ENCODE measurements around the gene KRTAP10-6. TPM values are rescaled to one million over a fixed set of nuclear protein-coding genes. Genes with fewer than 3 reads are reported as not detected.

Gene KRTAP10-6
- total RNA-seq, 1 experiment from 2014 or later = not detected

- ATAC-seq (no peak), DNase-seq (no peak)
- H3K27me3 ChIP-seq (ENCODE audit: low read length) = no peaks in the 10 kb centered on the region
- H3K36me3 ChIP-seq (ENCODE audit: low read depth, low read length) = no peaks in the 10 kb centered on the region
- CTCF ChIA-PET = no interaction called here
- H3K27ac ChIP-seq (ENCODE audit: low read length) = no peak overlapping the region
- TF ChIP-seq EZH2 (IDR thresholded peaks at IDR 0.05; ENCODE audit: low read length, unreplicated experiment) = no peak
- no peak for TF ChIP-seq CTCF (conservative IDR thresholded peaks at IDR 0.05; ENCODE audit: low read depth, low read length)
- TF ChIP-seq EZH2phosphoT487 (IDR thresholded peaks at IDR 0.05; ENCODE audit: borderline replicate concordance, low read length) = no peak
- no peak overlapping the region for H3K4me2 ChIP-seq (ENCODE audit: low read length)
- H3K4me1 ChIP-seq (ENCODE audit: insufficient read depth, low read length) = peaks cover 13% of the 10 kb centered on the region
- H3K4me3 ChIP-seq (ENCODE audit: low read length) = no peak overlapping the region
- intact Hi-C loops (cut with micrococcal nuclease) = no loop called here
- POLR2A ChIA-PET (ENCODE audit: unreplicated experiment) = no interaction called here
- no peaks in the 10 kb centered on the region for H3F3A ChIP-seq (ENCODE audit: low read length, unreplicated experiment)
- H3K9ac ChIP-seq (ENCODE audit: low read length) = no peak overlapping the region
- H3K9me2 ChIP-seq (replicated peaks; ENCODE audit: low read length) = no peaks in the 10 kb centered on the region
- no peak overlapping the region for H2AFZ ChIP-seq (ENCODE audit: low read length)
- BruUV-seq (replicated peaks) = no TSS peak
- no peaks in the 10 kb centered on the region for H3K79me2 ChIP-seq (ENCODE audit: low read length)
- no peaks in the 10 kb centered on the region for H4K20me1 ChIP-seq (ENCODE audit: low read length)
- H3K9me3 ChIP-seq (ENCODE audit: low read length) = peaks cover 2% of the 10 kb centered on the region; the same call in 1 of the 2 replicates
Observed at GRCh38 chr21:44576025-44576420, 16.3 kb downstream of the KRTAP10-6 start.

- Histone ChIP-seq H3K9ac (ENCODE audit: low read length) (no peak overlapping the region), H3K9me2 (replicated peaks; ENCODE audit: low read length) (no peaks in the 10 kb centered on the region), H3K27me3 (ENCODE audit: low read length) (no peaks in the 10 kb centered on the region), H3K9me3 (ENCODE audit: low read length) (peaks cover 5% of the 10 kb centered on the region; the same call in 1 of the 2 replicates), H2AFZ (ENCODE audit: low read length) (no peak overlapping the region), H3K36me3 (ENCODE audit: low read depth, low read length) (no peaks in the 10 kb centered on the region), H3K4me2 (ENCODE audit: low read length) (no peak overlapping the region), H3F3A (ENCODE audit: low read length, unreplicated experiment) (no peaks in the 10 kb centered on the region), H3K4me1 (ENCODE audit: insufficient read depth, low read length) (peaks cover 13% of the 10 kb centered on the region), H4K20me1 (ENCODE audit: low read length) (no peaks in the 10 kb centered on the region), H3K27ac (ENCODE audit: low read length) (no peak overlapping the region), H3K4me3 (ENCODE audit: low read length) (no peak overlapping the region), H3K79me2 (ENCODE audit: low read length) (no peaks in the 10 kb centered on the region)
- POLR2A ChIA-PET (ENCODE audit: unreplicated experiment) = no interaction called here
- TF ChIP-seq EZH2phosphoT487 (IDR thresholded peaks at IDR 0.05; ENCODE audit: borderline replicate concordance, low read length) (no peak), EZH2 (IDR thresholded peaks at IDR 0.05; ENCODE audit: low read length, unreplicated experiment) (no peak), CTCF (conservative IDR thresholded peaks at IDR 0.05; ENCODE audit: low read depth, low read length) (no peak)
- DNase-seq = no peak
- no peak for ATAC-seq
- intact Hi-C loops (cut with micrococcal nuclease) = no loop called here
- CTCF ChIA-PET = interaction anchor here (1.5 kb wide), 1 partner anchor 167 kb away, joined by 4 read pairs; no protein-coding TSS in a partner anchor
- no TSS peak for BruUV-seq (replicated peaks)
Observed at GRCh38 chr21:44575307-44576024, 16.8 kb downstream of the KRTAP10-6 start.

Data from PC-3 (cell line).